ENCODE measurements around the gene FGF9.

GRCh38 chr13:21736926-21737325 is 66.1 kb downstream of the FGF9 start:
- TF ChIP-seq CTCF (IDR thresholded peaks at IDR 0.05) (no peak), EP300 (IDR thresholded peaks at IDR 0.05) (no peak)
